HG02852 (cell line): ENCODE data around the gene IQUB.
"Not testable (repeated sequence)": the region's sequence is repeated elsewhere in the genome, so short reads cannot be mapped to it uniquely, and the experiment has no call there.

Experiments used
- ATAC-seq: cut with Tn5 transposase; IDR thresholded peaks from one replicate; pipeline ENCODE4 v1.9.1; 2021; ENCODE audit warnings: mild to moderate bottlenecking, moderate library complexity; ENCODE audit not compliant: unreplicated experiment

Gene IQUB

GRCh38 chr7:123425246-123425645, 109.1 kb downstream of the IQUB start:
- ATAC-seq: no peak

DNA sequence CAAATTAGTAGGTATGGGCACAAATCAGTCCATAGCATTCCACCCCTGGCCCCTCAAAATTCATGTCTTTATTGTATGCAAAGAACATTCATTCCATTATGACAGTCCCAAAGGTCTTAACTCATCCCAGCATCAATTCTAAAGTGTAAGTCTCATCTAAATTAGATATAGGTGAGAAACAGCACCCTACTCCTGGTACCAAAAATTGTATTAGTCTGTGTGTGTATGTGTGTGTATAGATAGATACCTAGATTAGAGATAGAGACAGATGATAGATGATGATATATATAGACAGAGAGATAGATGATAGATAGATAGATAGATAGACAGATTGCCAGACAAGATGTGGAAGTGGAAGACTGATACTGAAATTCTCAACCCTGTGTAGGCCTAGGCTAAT, 109.9 kb downstream of the IQUB start:
- no peak for ATAC-seq

GRCh38 chr7:123423622-123424021, 110.8 kb downstream of the IQUB start:
- ATAC-seq: no peak

DNA sequence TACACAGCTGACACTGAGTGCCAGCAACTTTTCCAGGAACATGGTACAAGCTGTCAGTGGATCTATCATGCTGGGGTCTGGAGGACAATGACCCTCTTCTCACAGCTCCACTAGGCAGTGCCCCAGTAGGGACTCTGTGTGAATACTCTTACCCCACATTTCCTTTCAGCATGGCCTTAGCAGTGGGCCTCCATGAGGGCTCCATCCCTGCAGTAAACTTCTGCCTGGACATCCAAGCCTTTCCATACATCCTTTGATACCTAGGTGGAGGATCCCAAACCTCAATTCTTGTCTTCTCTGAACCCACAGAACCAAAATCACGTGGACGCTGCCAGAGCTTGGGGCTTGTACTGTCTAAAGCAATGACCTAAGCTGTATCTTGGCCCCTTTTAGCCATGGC, 116.8 kb downstream of the IQUB start:
- ATAC-seq: no peak

DNA sequence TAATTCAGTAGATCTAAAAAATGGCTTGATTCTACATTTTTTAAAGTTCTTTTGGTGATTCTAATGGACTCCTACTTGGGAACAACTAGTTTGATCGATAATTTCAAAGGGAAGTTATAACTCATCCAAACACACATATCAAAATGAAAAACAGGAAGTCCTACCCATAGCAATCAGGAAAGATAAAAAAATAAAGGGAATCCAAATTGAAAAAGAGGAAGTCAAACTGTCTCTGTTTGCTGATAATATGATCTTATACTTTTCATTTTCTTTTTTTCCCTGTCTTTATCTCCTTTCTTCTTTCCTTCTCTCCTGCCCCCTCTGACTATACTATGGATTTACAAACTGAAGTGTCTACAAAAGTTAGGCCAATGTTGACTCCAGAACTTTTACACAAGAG, 118.8 kb downstream of the IQUB start:
- ATAC-seq: no peak

- no peak for ATAC-seq
These were observed 124.0 kb downstream of the IQUB start for GRCh38 chr7:123410273-123410904.

DNA sequence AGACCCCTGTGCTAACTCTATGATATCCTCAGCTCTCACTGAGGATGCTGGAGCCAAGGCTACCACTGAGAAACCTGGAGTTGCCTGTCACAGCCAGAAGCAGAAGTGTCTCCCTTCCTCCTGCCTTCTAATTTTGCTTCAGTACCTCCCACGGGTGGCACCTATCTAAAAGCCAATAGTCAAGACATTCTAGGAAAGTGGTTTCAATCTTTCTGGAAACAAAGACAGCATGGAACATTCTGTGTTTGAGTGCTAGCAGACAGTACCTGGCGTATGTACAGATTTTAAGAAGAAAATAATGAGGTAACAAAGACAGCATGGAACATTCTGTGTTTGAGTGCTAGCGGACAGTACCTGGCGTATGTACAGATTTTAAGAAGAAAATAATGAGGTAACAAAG, 126.4 kb downstream of the IQUB start:
- ATAC-seq: not testable (repeated sequence)
